Measurements from ENCODE around the gene MYADML2.

MYADML2 gene

DNA sequence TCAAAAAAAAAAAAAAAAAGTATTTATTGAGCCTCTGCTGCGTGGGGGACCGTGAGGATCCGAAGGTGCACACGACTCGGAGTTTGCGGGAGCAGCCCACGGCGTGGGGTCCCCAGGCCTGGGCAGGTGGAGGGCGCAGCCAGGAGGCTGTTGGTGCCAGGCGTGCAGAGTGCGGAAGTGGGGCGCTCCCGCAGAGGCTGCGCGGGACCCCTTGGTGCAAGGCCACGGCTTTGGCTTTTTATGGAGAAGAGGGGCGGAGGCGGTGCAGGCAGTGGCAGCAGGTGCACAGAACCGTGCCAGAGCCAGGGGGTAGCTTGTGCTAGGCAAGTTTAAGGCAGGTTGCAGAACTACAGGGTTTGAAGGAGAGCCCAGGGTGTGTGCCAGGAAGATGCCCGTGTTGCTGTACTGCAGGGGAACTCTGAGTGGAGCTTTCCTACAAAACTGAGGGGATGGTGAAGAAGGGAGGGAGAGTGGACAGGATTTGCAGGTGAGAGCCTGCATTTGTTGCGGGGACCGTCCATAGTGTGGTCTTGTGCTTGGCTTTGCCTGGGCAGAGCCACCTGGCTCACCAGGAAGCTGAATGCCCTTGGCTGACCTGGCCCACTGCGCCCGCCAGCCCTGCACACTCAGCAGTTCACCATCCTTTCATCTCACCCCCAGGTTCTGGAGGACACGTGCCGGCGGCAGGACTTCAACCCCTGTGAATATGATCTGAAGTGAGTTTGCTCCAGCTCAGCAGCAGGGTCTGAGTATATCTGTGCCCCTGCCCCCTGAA, 31.7 kb upstream of the MYADML2 start:
- no peak for DNase-seq

DNA sequence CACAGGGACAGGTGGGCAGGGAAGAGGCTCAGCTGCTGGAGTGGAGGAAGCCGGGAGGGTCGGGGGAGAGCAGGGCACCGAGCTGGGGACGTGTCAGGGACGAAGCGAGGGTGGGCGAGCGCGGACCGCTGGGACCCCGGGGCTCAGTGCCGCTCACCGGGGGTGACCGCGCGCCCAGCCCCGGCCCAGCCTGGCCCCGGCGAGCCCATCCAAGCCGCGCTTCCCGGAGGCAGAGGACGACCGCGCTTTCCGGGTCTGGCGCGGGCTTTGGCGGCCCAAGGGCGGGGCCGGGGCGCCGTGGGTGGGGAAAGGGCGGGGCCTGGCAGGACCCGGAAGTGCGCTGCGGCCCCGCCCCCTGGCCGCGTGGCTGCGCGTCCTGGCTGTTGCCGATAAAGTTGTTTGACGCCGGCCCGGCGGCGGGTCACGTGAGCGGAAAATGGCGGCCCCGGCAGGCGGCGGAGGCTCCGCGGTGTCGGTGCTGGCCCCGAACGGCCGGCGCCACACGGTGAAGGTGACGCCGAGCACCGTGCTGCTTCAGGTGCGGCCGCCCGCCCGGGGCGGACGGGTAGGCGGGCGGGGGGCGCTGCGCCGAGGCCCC, 30.3 kb upstream of the MYADML2 start, which contains the start of gene ASPSCR1:
TSS of gene ASPSCR1 (plus strand) at position 419 of the 598 bp plus-strand sequence. CDS start at position 437, 18 bp downstream.
- no peak for DNase-seq

DNA sequence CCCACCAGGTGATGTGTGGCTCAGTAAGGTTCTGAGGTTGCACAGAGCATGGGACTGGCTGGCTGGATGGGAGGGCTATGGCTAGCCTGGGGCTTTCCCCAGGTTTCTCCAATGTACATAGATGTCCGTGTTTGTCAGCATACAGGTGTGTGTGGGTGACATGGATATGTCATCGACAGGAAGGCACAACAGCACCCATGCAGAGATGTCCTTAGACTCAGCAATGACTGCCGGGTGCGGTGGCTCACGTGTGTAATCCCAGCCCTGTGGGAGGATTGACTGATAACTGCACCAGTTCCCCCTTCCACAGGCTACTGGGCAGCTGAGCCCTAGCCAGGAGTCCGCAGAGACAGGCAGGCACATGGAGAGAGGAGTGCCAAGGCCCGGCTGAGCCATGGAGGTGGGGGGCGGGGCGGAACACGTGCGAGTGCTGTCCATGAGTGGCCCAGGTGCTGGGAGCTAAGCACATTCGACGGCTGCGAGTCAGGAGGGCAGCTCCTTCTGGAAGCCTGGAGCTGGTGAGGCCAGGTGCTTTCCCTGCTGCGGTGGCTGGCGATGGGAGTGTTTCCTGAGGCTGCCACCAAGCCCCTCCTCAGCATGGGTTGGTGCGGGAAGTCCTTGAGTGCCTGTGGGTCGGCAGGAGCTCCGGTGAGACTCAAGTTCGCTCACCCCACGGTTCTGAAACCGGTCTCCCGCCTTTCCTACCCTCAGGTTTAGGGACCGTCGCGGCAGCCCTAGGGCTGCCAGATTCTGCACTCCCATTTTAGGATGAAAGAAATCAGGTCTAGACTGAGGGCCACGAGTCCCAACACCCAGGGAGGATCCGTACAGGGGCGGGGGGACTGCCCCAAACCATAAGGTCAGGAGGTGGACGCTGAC, 29.5 kb upstream of the MYADML2 start:
- peak; percentile 29 for DNase-seq

DNA sequence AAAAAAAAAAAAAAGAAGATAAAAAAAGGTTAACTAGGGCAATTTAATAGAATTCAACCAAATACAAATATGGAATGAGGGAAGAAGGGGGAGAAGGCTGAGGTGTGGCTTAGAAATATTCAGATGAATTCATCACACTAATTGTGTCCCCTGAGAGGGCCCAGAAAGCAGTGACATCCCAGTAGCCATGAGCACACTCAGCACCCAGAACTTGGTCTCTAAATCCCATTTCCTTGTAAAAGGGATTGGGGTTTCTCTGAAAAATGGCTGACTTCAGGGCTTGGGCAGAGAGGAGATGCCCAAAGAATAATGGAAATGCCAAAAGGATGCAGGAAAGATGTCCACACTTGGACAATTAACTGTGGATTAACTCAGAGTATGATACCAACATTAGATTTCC, 26.4 kb upstream of the MYADML2 start:
- DNase-seq, result no peak

DNA sequence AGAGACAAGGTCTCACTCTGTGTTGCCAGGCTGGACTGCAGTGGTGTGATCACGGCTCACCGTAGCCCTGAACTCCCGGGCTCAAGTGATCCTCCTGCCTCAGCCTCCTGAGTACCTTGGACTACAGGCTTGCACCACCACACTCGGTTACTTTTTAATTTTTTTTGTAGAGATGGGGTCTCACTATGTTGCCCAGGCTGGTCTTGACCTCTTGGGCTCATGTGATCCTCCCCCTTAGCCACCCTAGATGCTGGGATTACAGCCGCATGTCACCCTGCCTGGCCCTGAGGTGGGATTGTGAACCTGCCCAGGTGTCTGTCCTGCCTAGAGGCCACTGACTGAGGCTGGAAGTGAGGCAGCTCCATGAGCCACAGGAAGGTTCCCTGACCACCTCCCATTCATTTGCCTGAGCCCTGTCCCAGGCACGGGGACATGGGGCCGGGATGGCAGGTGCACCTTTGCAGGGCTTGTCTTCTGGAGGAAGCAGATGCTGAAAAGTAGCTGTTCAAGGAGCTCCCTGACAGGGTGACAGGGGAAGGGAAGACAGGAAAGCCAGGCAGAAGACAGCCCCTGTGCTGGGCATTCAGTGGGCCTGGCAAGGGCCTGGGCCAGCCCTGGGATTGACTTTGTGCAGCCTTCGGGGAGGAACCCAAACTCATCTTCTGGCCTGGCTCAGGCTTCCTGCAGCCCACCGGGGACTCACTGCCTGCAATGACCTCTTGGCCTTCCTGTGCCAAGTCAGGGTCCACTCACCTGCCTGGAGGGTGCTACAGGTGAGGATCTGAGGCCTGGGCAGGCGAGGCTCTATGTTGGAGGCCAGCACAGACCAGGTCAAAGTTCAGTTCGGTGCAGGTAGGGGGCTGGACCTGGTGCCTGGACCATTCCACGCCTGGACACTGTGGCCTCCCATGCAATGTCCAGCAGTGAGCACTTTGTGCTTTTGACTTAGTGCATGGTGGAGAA, 22.1 kb upstream of the MYADML2 start:
- no peak for DNase-seq

GRCh38 chr17:81968396-81968745, 21.3 kb upstream of the MYADML2 start:
- no peak for DNase-seq

DNA sequence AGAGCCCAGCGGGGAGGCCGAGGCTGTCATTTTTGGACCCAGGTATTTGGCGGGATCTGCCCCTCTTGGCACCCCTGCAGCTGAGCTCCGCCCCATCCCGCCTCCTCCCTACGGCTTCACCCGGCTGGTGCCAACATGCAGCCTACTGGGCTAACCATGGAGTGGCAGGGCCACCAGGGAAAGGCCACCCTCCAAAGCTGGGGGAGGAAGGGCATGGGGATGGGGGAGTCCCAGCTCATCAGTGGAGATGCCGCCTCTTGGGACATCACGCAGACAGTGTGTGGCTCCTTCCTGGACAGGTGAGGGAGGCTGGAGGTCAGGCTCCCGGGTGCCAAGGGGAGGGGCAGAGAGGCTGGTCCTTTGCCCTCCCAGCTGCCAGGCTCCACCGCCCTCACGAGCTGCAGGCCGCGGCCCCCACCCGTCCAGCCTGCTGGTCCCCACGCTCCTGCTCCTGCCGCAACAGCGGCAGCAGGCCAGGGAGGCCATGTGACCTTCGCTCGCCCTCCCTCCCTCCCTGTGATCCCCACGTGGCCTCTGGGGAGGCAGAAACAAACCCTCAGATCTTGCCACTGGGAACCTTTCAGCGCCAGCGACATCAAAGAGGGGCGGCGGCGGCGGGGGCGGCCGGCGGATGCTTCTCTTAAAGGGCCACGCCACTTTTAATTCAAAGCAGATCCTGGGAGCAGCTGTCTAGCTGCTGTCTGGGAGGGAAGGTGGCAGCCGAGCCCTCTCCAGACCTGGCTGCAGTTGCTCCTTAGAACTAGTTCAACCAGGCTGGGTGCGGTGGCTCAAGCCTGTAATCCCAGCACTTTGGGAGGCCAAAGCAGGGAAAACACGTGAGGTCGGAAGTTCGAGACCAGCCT, 20.7 kb upstream of the MYADML2 start:
- no peak for DNase-seq

- DNase-seq, result no peak
Observed at GRCh38 chr17:81967244-81967532, 20.2 kb upstream of the MYADML2 start.

DNA sequence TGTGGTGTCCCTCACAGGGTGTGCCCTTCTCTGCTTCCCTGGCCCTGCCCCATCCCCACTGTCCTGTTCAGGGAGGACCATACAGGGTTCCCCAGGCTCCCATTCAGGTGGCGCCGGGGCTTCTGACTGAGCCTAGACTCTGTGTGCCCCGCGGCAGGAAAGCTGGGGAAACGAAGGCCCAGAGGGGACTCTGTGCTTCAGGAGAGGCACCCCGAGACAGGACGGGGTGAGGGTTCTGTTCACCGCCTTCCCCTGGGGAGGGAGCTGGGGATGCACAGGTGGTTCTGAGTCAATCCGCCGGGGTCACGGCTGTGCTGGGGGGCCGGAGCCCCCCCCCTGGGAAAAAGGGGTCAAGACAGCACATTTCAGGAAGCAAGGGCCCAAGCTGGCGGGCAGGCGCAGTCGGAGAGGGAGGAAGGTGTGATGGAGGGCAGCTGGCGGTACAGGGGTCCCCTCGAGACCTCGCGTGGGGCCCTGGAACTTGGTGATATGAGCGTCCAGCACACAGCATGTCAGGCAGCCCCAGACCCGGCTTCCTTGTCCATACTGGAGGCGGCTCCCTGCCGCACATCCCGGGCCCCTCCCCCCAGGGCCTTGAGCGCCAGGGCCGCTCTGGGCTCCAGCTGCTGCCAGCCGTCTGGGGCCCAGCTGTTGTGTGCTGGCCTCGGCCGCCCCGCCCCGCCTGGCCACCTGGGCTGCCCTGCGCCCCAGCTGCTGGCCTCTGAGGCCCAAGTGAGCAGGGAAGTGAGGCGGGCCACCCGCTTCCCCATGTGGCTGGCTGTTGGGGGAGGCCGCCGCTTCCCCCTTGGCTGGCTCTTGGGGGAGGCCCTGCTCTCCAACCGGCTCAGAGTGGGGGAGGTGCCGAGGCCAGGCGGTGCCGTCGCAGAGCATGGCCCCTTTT, 19.6 kb upstream of the MYADML2 start:
- DNase-seq, result no peak

- no peak for DNase-seq
Observed at GRCh38 chr17:81964081-81964849, 17.2 kb upstream of the MYADML2 start.

- DNase-seq, result no peak
Observed at GRCh38 chr17:81962499-81963441, 15.7 kb upstream of the MYADML2 start.

- DNase-seq, result no peak
Observed at GRCh38 chr17:81961521-81962498, 14.8 kb upstream of the MYADML2 start.

GRCh38 chr17:81961087-81961511, 14.1 kb upstream of the MYADML2 start, which contains the start of gene NOTUM:
TSS of gene NOTUM (minus strand) at chr17:81961187. CDS start at chr17:81960909, 278 bp downstream.
- no peak for DNase-seq

- DNase-seq, result no peak
Observed at GRCh38 chr17:81960130-81960958, 13.3 kb upstream of the MYADML2 start.

- DNase-seq, result no peak
Observed at GRCh38 chr17:81959362-81960129, 12.5 kb upstream of the MYADML2 start.

Measured in NCI-H187 treated with DMSO at 0.1 percent for 48 hours (cell line).